Gastrocnemius medialis (tissue), 4 donors: ENCODE data around the gene LMO3. TPM values are rescaled to one million over a fixed set of nuclear protein-coding genes. Genes with fewer than 3 reads are reported as not detected.

Experiments used
- ATAC-seq, 2 donors: fragments of 150-250 bp; one replicate each; pipeline ENCODE4 v1.9.1; 2016
- DNase-seq, 2 donors: peaks; one replicate each; pipeline ENCODE4 v3.0.0-alpha.2; 2019
- H3K27ac ChIP-seq, 4 donors: fragments of 200-600 bp; sonication (generic); 1 replicate in 1 of 4; 2 replicates in 3 of 4; pipeline ENCODE4 v1.5.1; 2016 to 2018; ENCODE audit warnings: mild to moderate bottlenecking in 2 of 4, moderate library complexity in 1 of 4
- H3K27me3 ChIP-seq, 3 donors: fragments of 200-600 bp; sonication (generic) in 2 of 3; 1 replicate in 1 of 3; 2 replicates in 2 of 3; pipeline versions ENCODE4 v1.5.1 to v1.6.0; 2016 to 2019; ENCODE audit warnings: mild to moderate bottlenecking in 1 of 3, moderate library complexity in 1 of 3
- H3K36me3 ChIP-seq, 2 donors: fragments of 200-600 bp; sonication (generic) in 1 of 2; one replicate each; pipeline ENCODE4 v1.5.1; 2017 to 2018
- H3K4me1 ChIP-seq, 2 donors: fragments of 200-600 bp; sonication (generic) in 1 of 2; one replicate each; pipeline ENCODE4 v1.5.1; 2016 to 2017; ENCODE audit warnings: mild to moderate bottlenecking in 2 of 2
- H3K4me3 ChIP-seq, 4 donors: fragments of 200-600 bp; sonication (generic) in 3 of 4; 1 replicate in 1 of 4; 2 replicates in 3 of 4; pipeline ENCODE4 v1.5.1; 2016 to 2019; ENCODE audit warnings: mild to moderate bottlenecking in 2 of 4
- H3K9me3 ChIP-seq, 3 donors: fragments of 200-600 bp; sonication (generic) in 2 of 3; 1 replicate in 1 of 3; 2 replicates in 2 of 3; pipeline ENCODE4 v1.5.1; 2016 to 2019
- CTCF ChIP-seq, 5 experiments: fragments of 450-650 bp in 3 of 5; fragments of 200-600 bp in 2 of 5; sonication (generic) in 2 of 5; IDR thresholded peaks in 4 of 5; conservative IDR thresholded peaks in 1 of 5; 1 replicate in 4 of 5; 2 replicates in 1 of 5; pipeline ENCODE4 v1.5.1; 2016 to 2019; ENCODE audit warnings: antibody characterized with exemption in 5 of 5, mild to moderate bottlenecking in 3 of 5, moderate library complexity in 3 of 5
- POLR2A ChIP-seq, 2 donors: fragments of 450-650 bp; IDR thresholded peaks; one replicate each; pipeline ENCODE4 v1.6.1; 2017; ENCODE audit warnings: antibody characterized with exemption in 2 of 2, mild to moderate bottlenecking in 2 of 2, moderate library complexity in 2 of 2
- in situ Hi-C, 4 donors: fragments of 200-750 bp; cut with MboI; loops; one replicate each; pipeline versions ENCODE4 v1.15.0 to v1.8.0; 2017; ENCODE audit warnings: low sequenced_read_pairs in 4 of 4
- intact Hi-C: fragments of 100-400 bp; cut with DNase I; formaldehyde crosslinking; loops from one replicate; pipeline ENCODE4 v1.15.1; 2023; ENCODE audit warnings: low total_unique reads
- total RNA-seq, 4 donors: library from RNA; depleted of rRNA; stranded (reverse); fragments of >200 nt; gene quantifications; one replicate each; pipeline versions ENCODE4 v1.1.0 to v1.2.3, GENCODE V29; 2016

Gene LMO3
- total RNA-seq, 4 donors from 2014 or later = 0.81 to 4.6 (median 1.5) TPM

DNA sequence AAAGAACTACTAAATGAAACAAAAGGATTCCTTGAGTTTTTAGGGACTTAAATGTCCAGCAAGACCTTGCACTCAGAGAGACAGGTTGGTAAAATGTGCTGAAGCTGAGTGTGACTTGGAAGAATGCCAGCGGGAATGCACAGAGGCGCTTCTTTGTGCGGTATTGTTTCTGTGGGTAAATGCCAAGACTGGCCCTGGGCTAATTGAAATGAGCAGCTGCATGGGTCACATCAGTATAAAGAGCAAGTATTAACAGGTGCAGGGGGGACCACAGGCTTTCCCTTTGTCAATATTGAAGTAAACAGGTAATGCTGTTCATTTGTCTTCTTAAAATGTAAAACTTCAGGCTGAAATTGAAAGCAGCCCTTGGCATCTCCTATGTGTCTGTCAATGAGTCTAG lies 74.3 kb downstream of the LMO3 start:
- no peak overlapping the region for H3K27ac ChIP-seq
- DNase-seq (no peak), ATAC-seq (no peak)
- no peaks in the 10 kb centered on the region for H3K36me3 ChIP-seq
- no peak for TF ChIP-seq CTCF (IDR thresholded peaks at IDR 0.05 in 4 of 5, conservative IDR thresholded peaks at IDR 0.05 in 1 of 5)
- in situ Hi-C loops = no loop called here
- no peaks in the 10 kb centered on the region for H3K9me3 ChIP-seq
- intact Hi-C loops = no loop called here
- H3K4me3 ChIP-seq = no peak overlapping the region
- no peaks in the 10 kb centered on the region for H3K4me1 ChIP-seq
- H3K27me3 ChIP-seq = no peaks in the 10 kb centered on the region

DNA sequence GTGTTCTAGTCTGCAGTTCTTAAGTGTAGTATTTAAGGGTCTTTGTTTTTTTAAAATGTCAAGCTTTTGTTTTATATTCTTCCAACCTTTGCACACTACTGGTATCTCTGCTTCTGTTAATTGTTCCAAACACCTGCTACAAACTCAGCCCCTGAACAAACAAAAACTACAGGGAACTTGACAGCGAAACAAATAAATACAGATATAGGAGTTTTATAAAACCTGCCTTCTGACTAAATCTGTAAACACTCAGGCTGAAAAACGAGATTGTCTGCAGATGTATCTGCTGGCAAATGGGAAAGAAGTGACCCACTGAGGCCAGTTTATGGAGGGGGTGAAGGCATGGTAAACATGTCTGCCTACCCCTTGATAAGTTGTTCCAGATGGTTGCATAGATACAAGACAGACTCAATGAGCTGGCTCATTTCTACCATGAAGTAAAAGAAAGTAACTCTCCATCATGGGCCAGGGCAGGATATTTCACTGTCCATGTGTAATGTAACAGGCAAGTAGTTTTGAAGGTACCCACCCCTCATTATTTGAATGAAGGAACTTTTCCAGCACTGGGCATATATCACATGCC lies 75.6 kb downstream of the LMO3 start:
- Histone ChIP-seq H3K4me1 (no peaks in the 10 kb centered on the region), H3K4me3 (no peak overlapping the region), H3K27ac (no peak overlapping the region), H3K36me3 (no peaks in the 10 kb centered on the region), H3K27me3 (no peaks in the 10 kb centered on the region), H3K9me3 (no peaks in the 10 kb centered on the region)
- no peak for ATAC-seq
- no peak for TF ChIP-seq CTCF (IDR thresholded peaks at IDR 0.05 in 4 of 5, conservative IDR thresholded peaks at IDR 0.05 in 1 of 5)
- TF ChIP-seq POLR2A (IDR thresholded peaks at IDR 0.05) = no peak
- intact Hi-C loops = no loop called here
- DNase-seq = no peak
- in situ Hi-C loops = no loop called here

DNA sequence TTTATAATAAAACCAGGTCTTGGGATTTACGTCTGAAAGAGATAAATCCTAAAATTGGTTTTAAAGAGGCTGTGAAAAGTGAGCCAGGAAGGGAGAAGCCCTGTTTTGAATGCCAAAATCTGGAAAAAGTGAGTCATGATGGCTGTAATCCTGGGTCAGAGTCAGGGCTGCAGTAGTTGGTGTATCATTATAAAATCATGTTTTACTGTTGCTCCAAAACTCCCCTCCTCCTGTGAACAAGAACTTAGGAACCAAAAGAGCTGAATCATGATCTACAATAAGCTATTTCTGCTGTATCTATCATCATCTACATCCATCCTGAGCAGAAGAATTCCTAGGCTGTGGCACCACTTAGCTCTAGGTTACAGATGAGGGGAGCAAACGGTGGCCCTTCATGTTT lies 79.3 kb downstream of the LMO3 start:
- in situ Hi-C loops = no loop called here
- Histone ChIP-seq H3K9me3 (no peaks in the 10 kb centered on the region), H3K27me3 (no peaks in the 10 kb centered on the region), H3K27ac (no peak overlapping the region), H3K36me3 (no peaks in the 10 kb centered on the region), H3K4me3 (no peak overlapping the region), H3K4me1 (no peaks in the 10 kb centered on the region)
- intact Hi-C loops = no loop called here
- DNase-seq (no peak), ATAC-seq (no peak)
- TF ChIP-seq POLR2A (IDR thresholded peaks at IDR 0.05) (no peak), CTCF (IDR thresholded peaks at IDR 0.05 in 4 of 5, conservative IDR thresholded peaks at IDR 0.05 in 1 of 5) (no peak)

DNA sequence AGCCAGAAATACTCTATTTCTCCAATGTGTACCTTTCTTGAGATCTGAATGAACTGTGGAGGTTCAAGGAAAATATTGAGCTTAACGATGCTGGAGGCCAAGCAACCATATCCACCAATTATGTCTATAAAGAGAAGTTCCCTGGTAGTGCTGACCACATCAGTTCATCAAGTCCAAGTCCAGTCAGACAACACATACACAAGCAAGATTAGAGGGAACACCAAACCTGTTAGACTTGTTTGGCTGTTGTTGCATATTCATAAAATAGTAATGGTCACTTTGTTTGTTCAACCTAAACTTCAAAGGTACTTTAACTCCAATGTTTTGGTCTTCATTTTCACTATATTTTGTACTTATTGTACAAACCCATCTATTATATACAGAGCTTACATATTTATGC lies 81.6 kb downstream of the LMO3 start:
- no peaks in the 10 kb centered on the region for H3K36me3 ChIP-seq
- no peaks in the 10 kb centered on the region for H3K9me3 ChIP-seq
- no peaks in the 10 kb centered on the region for H3K4me1 ChIP-seq
- no peak overlapping the region for H3K4me3 ChIP-seq
- ATAC-seq = no peak
- intact Hi-C loops (no loop called here), in situ Hi-C loops (no loop called here)
- TF ChIP-seq POLR2A (IDR thresholded peaks at IDR 0.05) (no peak), CTCF (IDR thresholded peaks at IDR 0.05 in 4 of 5, conservative IDR thresholded peaks at IDR 0.05 in 1 of 5) (no peak)
- H3K27ac ChIP-seq = no peak overlapping the region
- H3K27me3 ChIP-seq = no peaks in the 10 kb centered on the region
- no peak for DNase-seq

DNA sequence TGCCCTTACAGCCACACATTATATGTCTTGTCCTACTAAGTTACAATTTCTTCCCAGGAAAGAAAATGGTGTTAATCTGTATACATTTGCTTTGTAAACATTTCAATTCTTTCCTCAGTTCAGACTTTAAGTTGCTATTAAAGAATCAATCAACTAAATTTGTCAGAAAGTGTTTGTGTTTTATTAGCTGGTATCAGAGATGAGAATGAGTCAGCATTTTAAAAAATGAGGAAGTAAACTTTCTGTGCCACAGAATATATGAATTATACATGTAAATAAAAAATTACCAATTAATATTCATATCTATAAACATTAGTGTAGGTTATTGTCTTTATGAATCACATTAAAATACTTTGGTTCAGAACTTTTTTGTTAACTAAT lies 82.0 kb downstream of the LMO3 start:
- H3K27me3 ChIP-seq = no peaks in the 10 kb centered on the region

More for the DNA sequence above, 82.0 kb downstream of the LMO3 start:
- in situ Hi-C loops (no loop called here), intact Hi-C loops (no loop called here)
- no peak overlapping the region for H3K4me3 ChIP-seq
- ATAC-seq (no peak), DNase-seq (no peak)
- no peaks in the 10 kb centered on the region for H3K4me1 ChIP-seq
- H3K9me3 ChIP-seq = no peaks in the 10 kb centered on the region
- H3K27ac ChIP-seq = no peak overlapping the region
- no peak for TF ChIP-seq POLR2A (IDR thresholded peaks at IDR 0.05)
- no peak for TF ChIP-seq CTCF (IDR thresholded peaks at IDR 0.05 in 4 of 5, conservative IDR thresholded peaks at IDR 0.05 in 1 of 5)
- H3K36me3 ChIP-seq = no peaks in the 10 kb centered on the region
